Kidney epithelial cell (primary cell): ENCODE data around the gene TFDP2. TPM values are rescaled to one million over a fixed set of nuclear protein-coding genes. Genes with fewer than 3 reads are reported as not detected.

ENCODE experiments used
- DNase-seq: peaks from one replicate; pipeline ENCODE4 v3.0.0-alpha.2; 2010; ENCODE audit warnings: low read depth
- H3K27me3 ChIP-seq: 2 replicates; pipeline ENCODE4 v1.6.0; 2011; ENCODE audit warnings: low read length; ENCODE audit not compliant: control insufficient read depth, insufficient read depth
- H3K36me3 ChIP-seq: 2 replicates; pipeline ENCODE4 v1.5.1; 2011; ENCODE audit warnings: low read length; ENCODE audit not compliant: control insufficient read depth, insufficient read depth
- H3K4me3 ChIP-seq: 2 replicates; pipeline ENCODE4 v1.5.1; 2011; ENCODE audit warnings: low read depth, mild to moderate bottlenecking, control low read depth, low read length
- CTCF ChIP-seq: IDR thresholded peaks from 2 replicates; pipeline ENCODE4 v1.5.1; 2011; ENCODE audit warnings: mild to moderate bottlenecking, moderate library complexity, low read length, control low read depth, inconsistent platforms; ENCODE audit not compliant: insufficient read depth, poor library complexity, severe bottlenecking
- total RNA-seq: library from RNA; depleted of rRNA; stranded (reverse); fragments of >200 nt; gene quantifications from 2 replicates; pipeline ENCODE4 v1.2.3, GENCODE V29; 2015

TFDP2 gene
- total RNA-seq, 1 donor from 2014 or later, result 48.0 TPM

GRCh38 chr3:142117056-142117851, 32.1 kb downstream of the TFDP2 start:
- peak; percentile 75 for DNase-seq
- TF ChIP-seq CTCF, result no peak
- H3K27me3 ChIP-seq, result no peaks in the 10 kb centered on the region
- peaks cover 2% of the 10 kb centered on the region for H3K36me3 ChIP-seq
- no peak overlapping the region for H3K4me3 ChIP-seq

GRCh38 chr3:142115867-142116668, 33.3 kb downstream of the TFDP2 start:
- TF ChIP-seq CTCF, result no peak
- H3K36me3 ChIP-seq, result peaks cover 2% of the 10 kb centered on the region
- no peak for DNase-seq
- no peak overlapping the region for H3K4me3 ChIP-seq
- H3K27me3 ChIP-seq, result no peaks in the 10 kb centered on the region

GRCh38 chr3:142112601-142113000, 36.7 kb downstream of the TFDP2 start:
- no peak for TF ChIP-seq CTCF
- no peak for DNase-seq
- Histone ChIP-seq H3K27me3 (no peaks in the 10 kb centered on the region), H3K4me3 (no peak overlapping the region), H3K36me3 (peaks cover 2% of the 10 kb centered on the region)

- Histone ChIP-seq H3K36me3 (no peaks in the 10 kb centered on the region), H3K4me3 (no peak overlapping the region), H3K27me3 (no peaks in the 10 kb centered on the region)
- no peak for TF ChIP-seq CTCF
- no peak for DNase-seq
These were observed 42.8 kb downstream of the TFDP2 start for GRCh38 chr3:142106548-142106947.

- H3K27me3 ChIP-seq, result no peaks in the 10 kb centered on the region
- no peaks in the 10 kb centered on the region for H3K36me3 ChIP-seq
- no peak for DNase-seq
- H3K4me3 ChIP-seq, result no peak overlapping the region
- no peak for TF ChIP-seq CTCF
These were observed 43.4 kb downstream of the TFDP2 start for GRCh38 chr3:142105991-142106390.
